ENCODE data around the gene MAST4.

GRCh38 chr5:67100301-67100700 is 504.1 kb downstream of the MAST4 start:
- TF ChIP-seq POLR2AphosphoS5 (IDR thresholded peaks at IDR 0.05; ENCODE audit: low read depth, low read length) (no peak), TAF1 (IDR thresholded peaks at IDR 0.05; ENCODE audit: low read depth, low read length) (no peak)

Data from GM12891 (cell line).